Mammary epithelial cell (primary cell): Measurements from ENCODE around the gene FCHSD2.

Experiments
- CTCF ChIP-seq, 2 donors: IDR thresholded peaks in 1 of 2; conservative IDR thresholded peaks in 1 of 2; 2 replicates each; pipeline ENCODE4 v1.5.1; 2011 to 2012; ENCODE audit warnings: inconsistent platforms in 2 of 2, low read length in 2 of 2, mild to moderate bottlenecking in 2 of 2, control low read depth in 1 of 2, low read depth in 1 of 2; ENCODE audit not compliant: insufficient read depth in 1 of 2; ENCODE audit errors: extremely low read depth in 1 of 2
- EZH2 ChIP-seq: IDR thresholded peaks from 2 replicates; pipeline ENCODE4 v1.6.1; 2012; ENCODE audit warnings: low read length, inconsistent platforms, borderline replicate concordance

DNA sequence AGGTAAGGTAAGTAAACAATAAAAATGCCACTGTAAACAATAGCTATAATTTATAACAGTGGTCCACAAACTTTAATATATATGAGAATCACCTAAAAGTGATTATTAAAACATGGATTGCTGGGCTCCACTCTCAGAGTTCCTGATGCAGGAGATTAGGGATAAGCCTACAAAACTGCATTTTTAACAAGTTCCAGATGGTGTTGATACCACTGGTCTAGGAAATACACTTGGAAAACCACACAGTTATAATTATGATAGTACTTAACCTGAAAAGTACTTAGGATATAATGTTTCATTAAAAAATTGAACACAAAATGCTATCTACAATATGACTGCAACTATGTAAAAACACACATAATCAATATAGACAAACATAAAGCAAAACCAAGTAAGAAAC is 20.4 kb downstream of the FCHSD2 start:
- TF ChIP-seq CTCF (conservative IDR thresholded peaks at IDR 0.05 in 1 of 2, IDR thresholded peaks at IDR 0.05 in 1 of 2; ENCODE audit: extremely low read depth in 1 of 2, insufficient read depth in 1 of 2, low read depth in 1 of 2, low read length in 2 of 2) (no peak), EZH2 (no peak)
